ENCODE data around the gene ZMAT5.

ZMAT5 gene

DNA sequence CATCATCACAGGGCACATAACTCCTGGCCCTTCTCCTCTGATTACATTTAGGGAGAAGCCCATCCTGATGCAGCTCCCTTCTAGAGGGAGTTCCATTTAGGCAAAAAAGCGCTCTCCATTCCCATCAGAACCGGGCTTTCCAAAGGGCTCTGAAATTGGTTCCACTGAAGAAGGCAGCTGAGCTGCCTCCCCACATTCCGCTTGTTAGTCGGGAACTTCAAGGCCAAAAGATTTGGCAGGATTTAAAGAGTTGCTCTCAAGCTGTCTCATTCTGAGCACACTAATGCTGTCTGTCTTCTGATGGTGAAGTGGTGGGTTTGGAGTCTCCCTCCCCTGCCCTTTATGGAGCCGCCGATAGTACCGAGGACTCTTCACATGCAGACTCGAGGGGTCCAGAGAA is 73.6 kb downstream of the ZMAT5 start:
- Histone ChIP-seq H3K36me3 (ENCODE audit: insufficient read depth, low read length) (no peaks in the 10 kb centered on the region), H3K4me1 (ENCODE audit: insufficient read depth, low read length) (peaks cover 32% of the 10 kb centered on the region), H3K9ac (ENCODE audit: low read depth, low read length) (no peak overlapping the region), H3K9me3 (ENCODE audit: control insufficient read depth, insufficient read depth, low read length) (no peaks in the 10 kb centered on the region)

DNA sequence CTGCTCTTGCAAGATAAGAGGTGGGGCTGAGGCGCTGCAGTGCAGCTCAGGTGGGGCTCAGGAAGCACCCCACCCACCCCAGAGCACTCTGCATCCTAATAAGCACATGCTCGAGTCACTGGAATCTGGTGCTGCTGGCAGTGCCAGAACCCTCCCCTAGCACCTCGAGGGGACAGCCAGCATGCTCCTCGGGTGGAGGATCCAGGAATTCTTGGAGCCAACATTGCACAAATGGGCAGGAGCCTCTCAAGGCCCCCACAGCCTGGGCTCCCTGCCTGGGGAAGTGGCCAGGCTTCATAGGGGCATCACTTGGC is 74.5 kb downstream of the ZMAT5 start:
- no peaks in the 10 kb centered on the region for H3K36me3 ChIP-seq (ENCODE audit: insufficient read depth, low read length)
- H3K9ac ChIP-seq (ENCODE audit: low read depth, low read length), result no peak overlapping the region
- H3K9me3 ChIP-seq (ENCODE audit: control insufficient read depth, insufficient read depth, low read length), result no peaks in the 10 kb centered on the region
- H3K4me1 ChIP-seq (ENCODE audit: insufficient read depth, low read length), result peaks cover 32% of the 10 kb centered on the region

DNA sequence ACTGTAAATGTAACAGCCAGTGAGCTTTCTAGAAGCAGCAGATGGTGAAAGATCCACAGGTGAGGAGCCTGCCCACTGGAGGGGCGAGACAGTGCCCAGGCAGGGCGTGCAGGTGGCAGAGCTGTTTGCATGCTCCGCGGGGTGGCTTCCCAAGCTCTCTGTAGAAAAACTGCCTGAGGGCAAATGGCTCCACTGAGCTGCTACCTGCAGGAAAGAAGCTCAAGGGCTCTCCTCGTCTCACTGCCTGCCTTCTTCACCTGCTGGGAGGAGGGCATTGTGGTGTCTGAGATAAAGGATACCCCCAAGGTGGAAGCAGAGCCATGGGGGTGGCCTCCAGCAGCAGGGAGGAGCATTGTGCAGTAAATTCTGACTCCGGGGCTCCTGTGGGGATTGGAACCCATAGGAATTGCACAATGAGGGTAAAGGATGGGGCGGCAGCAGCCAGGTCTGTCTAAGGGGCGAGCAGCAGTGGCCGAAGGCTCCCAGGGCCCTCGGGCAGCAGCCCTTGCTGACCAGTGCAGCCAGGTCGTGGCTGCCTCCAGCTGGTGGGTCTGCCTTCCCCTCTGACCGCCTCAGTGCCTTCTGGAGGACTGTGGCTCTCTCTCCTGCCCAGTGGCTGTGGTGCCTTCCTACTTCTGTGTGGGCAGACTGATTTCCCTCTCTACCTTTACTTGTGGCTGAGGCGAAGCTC is 75.0 kb downstream of the ZMAT5 start:
- Histone ChIP-seq H3K4me1 (ENCODE audit: insufficient read depth, low read length) (peaks cover 32% of the 10 kb centered on the region), H3K9me3 (ENCODE audit: control insufficient read depth, insufficient read depth, low read length) (no peaks in the 10 kb centered on the region), H3K9ac (ENCODE audit: low read depth, low read length) (no peak overlapping the region), H3K36me3 (ENCODE audit: insufficient read depth, low read length) (no peaks in the 10 kb centered on the region)

DNA sequence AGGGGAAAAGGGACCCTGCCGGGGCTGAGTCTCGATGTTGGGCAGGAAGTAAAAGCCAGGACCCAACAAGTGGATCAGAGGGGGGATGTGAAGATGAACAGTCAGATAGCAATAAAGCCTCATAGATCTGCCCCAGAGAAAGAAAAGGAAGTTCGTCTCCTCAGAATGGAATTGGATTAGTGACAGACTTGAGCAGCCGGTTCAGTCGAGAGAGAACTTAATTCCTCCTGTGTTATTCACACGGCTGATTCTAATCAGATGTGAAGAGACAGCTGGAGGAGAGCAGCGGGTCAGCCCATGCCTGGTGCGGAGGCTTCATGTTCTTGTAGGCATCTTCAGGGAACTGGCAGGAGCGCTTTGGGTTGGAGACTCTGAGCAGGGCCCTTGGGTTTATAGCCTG is 76.3 kb downstream of the ZMAT5 start:
- Histone ChIP-seq H3K36me3 (ENCODE audit: insufficient read depth, low read length) (no peaks in the 10 kb centered on the region), H3K9ac (ENCODE audit: low read depth, low read length) (no peak overlapping the region), H3K9me3 (ENCODE audit: control insufficient read depth, insufficient read depth, low read length) (no peaks in the 10 kb centered on the region), H3K4me1 (ENCODE audit: insufficient read depth, low read length) (peaks cover 33% of the 10 kb centered on the region)

DNA sequence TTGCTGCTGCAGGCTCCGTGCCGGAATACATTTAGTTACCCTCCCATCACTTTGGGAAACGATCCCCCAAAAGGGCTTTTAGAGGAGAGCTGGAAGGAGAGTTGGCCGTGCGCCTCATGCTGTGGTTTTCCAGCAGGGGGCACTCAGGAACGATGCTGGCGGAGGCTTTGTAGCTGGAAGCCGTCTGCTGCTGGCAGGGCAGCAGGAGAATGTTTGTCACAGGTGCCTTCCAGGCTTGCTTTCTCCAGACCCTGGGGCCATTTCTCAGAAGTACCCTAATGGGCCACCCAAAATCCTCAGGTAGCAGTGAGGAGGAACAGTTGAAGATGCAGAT is 77.0 kb downstream of the ZMAT5 start:
- Histone ChIP-seq H3K9me3 (ENCODE audit: control insufficient read depth, insufficient read depth, low read length) (no peaks in the 10 kb centered on the region), H3K9ac (ENCODE audit: low read depth, low read length) (no peak overlapping the region), H3K36me3 (ENCODE audit: insufficient read depth, low read length) (no peaks in the 10 kb centered on the region), H3K4me1 (ENCODE audit: insufficient read depth, low read length) (peaks cover 35% of the 10 kb centered on the region)

DNA sequence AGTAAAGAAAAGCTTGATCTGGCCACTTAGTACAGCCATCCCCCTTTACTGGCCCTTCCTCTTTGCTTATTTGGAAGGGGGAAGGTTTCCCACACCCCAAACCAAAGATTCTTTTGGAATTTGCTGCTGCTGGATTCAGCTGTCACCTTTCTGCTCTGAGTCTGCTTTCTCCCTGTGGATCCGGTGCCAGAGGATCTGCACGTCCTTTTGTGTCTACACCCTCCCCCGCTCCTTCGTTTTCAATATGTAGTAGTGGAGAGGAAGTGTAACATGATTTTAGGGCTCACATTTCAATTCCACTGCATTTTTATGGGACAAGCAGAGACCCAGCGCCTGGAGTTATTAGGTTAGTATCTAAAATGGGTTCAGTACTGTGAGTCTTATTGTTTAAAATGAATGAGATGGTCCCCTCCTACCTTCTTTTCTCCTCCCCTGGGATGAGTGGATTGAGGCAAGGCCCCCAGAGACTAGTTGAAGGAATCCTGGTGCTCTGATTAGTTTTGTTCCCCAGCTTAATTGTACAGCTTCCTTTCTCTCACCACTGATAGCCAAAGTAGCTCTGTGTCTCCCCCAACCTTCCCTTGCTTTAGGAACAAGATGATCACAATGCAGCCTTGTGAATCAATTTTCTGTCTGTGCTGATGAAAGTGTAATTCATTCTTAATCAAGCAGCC is 77.5 kb downstream of the ZMAT5 start:
- H3K9ac ChIP-seq (ENCODE audit: low read depth, low read length), result no peak overlapping the region
- no peaks in the 10 kb centered on the region for H3K9me3 ChIP-seq (ENCODE audit: control insufficient read depth, insufficient read depth, low read length)
- no peaks in the 10 kb centered on the region for H3K36me3 ChIP-seq (ENCODE audit: insufficient read depth, low read length)
- peaks cover 35% of the 10 kb centered on the region for H3K4me1 ChIP-seq (ENCODE audit: insufficient read depth, low read length)

DNA sequence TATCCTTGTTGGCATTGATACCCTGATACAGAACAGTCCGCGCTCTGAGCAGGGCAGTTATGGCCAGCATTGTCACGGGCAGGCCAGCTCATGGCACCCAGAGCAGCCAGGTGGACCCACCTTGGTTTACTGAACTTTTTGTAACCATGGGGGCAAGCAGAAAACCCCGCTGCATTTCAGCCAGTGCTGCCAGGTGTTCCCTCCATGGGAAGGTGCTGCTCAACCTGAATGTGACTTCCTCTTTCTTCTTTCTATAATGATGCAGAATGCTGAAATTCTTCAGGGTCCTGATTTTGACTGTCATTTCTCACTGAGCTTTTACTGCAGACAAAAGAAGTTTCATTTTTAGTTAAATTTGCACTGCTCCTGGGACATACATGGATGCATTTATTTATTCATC is 82.6 kb downstream of the ZMAT5 start:
- Histone ChIP-seq H3K9ac (ENCODE audit: low read depth, low read length) (no peak overlapping the region), H3K9me3 (ENCODE audit: control insufficient read depth, insufficient read depth, low read length) (no peaks in the 10 kb centered on the region), H3K36me3 (ENCODE audit: insufficient read depth, low read length) (peaks cover 12% of the 10 kb centered on the region), H3K4me1 (ENCODE audit: insufficient read depth, low read length) (peaks cover 5% of the 10 kb centered on the region)

DNA sequence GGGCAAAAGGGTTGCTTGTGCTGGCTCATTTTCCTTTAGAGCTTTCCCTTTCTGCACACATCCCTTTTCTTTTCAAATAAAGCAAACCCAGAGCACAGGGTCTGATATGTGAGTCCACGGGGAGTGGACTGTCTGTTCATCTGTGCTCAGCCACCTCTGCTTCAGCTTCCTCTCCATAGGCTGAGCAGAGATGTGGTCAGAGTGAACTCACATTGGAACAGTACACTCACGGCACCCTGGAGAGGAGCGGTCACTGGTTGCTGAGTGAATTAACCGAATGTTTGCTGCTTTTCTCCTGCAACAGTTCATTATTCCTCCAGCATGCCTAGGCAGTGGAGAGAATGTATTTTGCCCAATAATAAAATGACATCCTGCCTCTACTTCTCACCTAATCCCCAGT is 83.3 kb downstream of the ZMAT5 start:
- no peaks in the 10 kb centered on the region for H3K9me3 ChIP-seq (ENCODE audit: control insufficient read depth, insufficient read depth, low read length)
- no peak overlapping the region for H3K9ac ChIP-seq (ENCODE audit: low read depth, low read length)
- peaks cover 12% of the 10 kb centered on the region for H3K36me3 ChIP-seq (ENCODE audit: insufficient read depth, low read length)
- H3K4me1 ChIP-seq (ENCODE audit: insufficient read depth, low read length), result 0 out of 2 replicates have a peak, but pooled peaks cover 2% of the 10 kb centered on the region
